Activated CD8-positive, alpha-beta memory T cell treated with anti-CD3 and anti-CD28 coated beads, Interleukin-2, amount 50 U/mL, for 24 hours (primary cell): ENCODE results near the gene PRL.

ENCODE experiments used
- DNase-seq: peaks from one replicate; pipeline ENCODE4 v3.0.0-alpha.2; 2020; ENCODE audit errors: extremely low read depth

PRL gene

GRCh38 chr6:22295145-22295544, 1.7 kb downstream of the PRL start:
- DNase-seq = no peak

DNA sequence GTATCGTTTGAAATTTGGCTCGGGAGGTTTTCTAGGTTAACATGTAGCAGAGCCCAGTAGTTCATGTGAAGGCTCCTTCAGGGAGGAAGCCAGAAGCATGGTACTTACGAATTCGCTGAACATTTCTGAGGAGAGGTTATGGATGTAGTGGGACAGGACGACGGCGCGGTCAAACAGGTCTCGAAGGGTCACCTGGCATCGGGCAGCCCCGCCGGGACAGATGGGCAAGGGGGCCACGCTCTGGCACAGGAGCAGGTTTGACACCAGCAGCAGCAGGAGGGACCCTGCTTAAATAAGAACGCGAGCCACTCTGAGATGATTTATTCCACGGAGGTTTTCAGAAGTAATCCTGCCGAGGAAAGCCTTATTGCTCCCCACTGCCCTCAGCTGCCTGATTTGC, 2.5 kb downstream of the PRL start:
- no peak for DNase-seq

DNA sequence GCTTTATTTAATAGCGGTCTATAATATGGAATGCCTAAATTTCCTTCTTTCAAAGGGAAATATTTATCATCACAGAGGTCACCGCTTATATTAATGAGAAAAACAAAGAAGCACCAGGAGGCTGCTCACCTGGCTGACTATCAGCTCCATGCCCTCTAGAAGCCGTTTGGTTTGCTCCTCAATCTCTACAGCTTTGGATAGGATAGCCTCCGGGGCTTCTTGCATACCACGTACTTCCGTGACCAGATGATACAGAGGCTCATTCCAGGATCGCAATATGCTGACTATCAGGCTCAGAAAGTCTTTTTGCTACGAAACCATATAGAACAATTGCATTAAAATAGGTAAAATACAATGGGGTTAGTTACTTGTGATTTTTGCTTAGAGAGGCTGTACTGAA, 6.8 kb downstream of the PRL start:
- no peak for DNase-seq

DNA sequence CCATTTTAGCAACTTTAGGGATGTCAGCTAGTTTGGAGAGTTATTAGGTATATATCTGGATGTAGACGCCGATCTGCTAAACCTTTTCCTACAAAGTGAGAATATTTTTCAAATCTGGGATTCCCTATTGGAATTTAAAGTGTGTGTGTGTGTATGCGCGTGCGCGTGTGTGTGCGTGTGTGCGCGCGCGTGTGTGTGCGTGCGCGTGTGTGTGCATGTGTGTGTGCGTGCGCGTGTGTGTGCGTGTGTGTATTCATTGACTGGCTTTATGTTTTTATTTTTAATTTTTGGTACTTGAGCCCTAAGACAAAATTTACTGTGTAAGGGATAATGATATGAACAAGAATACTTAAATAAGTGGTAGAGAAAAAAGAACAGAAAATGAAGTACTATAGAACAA, 8.1 kb downstream of the PRL start:
- no peak for DNase-seq

GRCh38 chr6:22284666-22285065, 12.2 kb downstream of the PRL start:
- DNase-seq = no peak

DNA sequence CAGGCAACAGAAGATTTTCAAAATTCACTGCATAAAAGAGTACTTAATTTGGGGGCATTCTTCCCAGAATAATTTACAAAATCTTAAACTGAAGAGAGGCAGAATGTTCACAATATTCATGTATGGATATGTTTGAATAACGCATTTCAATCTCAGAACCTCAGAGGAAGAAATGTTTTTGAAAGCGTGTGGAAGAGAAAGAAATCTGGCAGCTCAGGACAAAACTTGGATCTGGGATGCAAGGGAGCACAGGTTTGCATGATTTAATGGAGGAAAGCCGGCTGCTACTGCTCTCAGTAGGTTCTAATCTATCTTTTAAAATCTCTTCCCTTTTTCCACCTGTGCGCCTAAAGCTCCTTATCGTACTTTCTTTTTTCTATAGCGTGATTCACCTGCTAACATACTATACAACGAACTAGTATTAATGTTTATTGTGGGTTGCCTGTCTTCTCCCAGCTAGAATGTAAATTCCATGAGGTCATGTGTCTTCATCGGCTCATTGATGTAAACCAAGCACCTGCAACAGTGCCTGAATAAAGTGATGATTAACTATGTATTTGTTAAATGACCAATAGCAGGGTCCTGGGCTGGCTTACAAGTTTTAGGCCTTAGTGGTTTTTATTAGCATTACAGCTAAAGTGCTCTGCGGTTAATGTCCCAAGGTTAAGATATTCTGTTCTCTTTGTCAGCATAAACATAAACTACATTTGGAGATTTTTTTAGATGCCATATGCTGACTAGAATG, 15.3 kb downstream of the PRL start:
- DNase-seq = no peak

DNA sequence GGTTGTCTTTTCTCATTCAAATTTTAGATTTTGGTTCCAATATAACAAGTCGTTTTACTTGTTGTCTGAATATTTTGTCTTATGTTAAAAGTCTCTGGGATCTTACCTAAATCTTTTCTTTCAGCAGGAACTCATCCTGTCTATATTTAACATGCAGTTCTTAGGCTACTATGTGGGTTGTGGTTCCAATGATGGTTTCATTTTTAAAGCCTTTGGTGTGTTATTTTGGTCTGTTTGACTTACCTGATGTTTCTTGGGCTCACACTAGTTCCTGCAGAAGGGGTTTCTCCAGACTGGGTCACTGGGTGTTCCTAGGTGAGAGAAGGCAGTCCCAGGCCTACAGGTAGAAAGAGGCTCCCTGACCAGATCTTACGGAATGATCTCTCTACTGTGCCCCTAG, 17.4 kb downstream of the PRL start:
- no peak for DNase-seq

DNA sequence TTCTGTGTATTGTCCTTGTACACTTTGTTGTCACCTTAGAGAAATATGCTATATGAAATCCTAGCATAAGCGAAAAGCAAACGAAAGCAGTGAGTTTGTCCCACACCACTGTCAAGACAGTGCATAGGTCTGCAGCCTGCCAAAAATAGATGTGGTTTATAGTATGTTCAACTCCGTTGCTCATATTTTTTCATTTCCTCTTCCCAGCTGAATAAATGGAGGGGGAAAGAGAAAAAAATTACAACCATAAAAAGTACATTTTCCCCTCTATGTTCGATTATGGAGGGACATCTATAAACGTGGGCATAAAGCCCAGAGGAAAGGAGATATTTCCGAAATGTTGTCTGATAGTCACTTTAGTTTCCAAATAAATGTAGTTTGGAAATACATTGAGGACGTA, 25.8 kb downstream of the PRL start:
- no peak for DNase-seq

GRCh38 chr6:22263748-22264147, 33.1 kb downstream of the PRL start:
- no peak for DNase-seq

DNA sequence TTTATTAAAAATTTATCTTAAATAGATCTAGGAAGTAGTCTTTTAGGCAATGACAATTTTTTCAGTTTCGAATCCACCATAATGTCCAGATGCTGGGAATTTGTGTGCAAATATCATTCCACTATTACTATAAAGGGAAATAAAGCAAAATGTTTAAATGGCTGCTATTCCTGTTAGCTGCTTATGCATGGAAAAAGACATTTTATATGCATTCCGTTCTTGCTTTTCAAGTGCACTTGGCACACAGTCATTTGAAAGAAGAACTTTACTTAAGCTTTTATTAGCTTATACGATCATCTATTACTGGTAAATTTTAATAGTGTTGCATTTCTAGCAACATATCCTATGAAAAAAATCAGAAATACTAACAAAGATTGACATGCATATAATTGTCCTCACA, 42.0 kb downstream of the PRL start:
- no peak for DNase-seq

DNA sequence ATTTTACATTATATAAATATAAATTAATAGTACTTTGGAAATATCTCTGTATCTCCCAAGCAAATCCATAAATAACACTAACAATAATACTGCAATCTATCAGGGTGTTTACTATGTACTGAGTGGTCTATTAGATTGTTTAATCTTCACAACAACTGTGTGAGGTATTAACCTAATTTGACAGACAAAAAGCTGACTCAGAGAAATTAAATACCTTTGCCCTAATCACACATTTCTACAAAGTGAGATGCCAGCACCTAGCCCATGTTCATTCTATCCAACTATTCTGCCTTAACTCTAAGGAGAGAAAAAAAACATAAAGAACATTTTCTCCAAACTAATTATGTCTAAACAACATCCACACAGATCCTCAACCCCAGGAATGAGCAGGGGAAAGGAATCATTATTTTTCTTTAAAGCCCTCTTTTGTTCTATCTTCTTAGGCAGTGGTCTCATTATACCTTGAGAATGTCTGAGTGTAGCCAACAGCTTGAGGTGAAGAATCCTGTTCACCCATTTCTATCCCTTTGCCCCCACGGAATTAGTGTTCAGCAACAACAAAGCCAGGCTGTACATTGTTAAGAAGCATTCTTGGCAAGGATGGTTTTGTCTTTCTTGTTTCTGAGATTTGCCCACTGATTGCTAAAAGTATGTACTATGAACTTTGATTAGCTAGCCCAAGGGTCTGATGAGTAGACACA, 42.7 kb downstream of the PRL start:
- no peak for DNase-seq

DNA sequence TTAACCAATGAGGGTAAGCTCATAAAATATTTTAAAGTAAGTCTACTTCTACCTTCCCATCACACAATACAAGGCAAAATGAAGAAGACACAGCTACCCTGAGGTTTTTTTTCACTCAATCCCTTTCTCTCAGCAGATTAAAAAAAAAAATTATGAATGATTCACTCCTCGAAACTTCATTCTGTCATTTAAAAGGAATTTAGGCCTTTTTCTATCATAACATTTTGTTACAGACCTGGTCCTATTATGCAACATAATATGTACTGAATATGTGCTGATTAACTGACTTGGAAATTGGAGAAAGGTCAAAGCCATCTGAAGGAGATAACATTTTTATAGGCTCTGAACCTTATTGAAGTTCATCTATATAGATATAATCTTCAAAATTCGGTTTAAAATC, 45.5 kb downstream of the PRL start:
- no peak for DNase-seq

- no peak for DNase-seq
Observed at GRCh38 chr6:22250486-22250885, 46.4 kb downstream of the PRL start.

GRCh38 chr6:22249711-22250350, 47.0 kb downstream of the PRL start:
- no peak for DNase-seq

- no peak for DNase-seq
Observed at GRCh38 chr6:22248513-22249308, 48.1 kb downstream of the PRL start.

DNA sequence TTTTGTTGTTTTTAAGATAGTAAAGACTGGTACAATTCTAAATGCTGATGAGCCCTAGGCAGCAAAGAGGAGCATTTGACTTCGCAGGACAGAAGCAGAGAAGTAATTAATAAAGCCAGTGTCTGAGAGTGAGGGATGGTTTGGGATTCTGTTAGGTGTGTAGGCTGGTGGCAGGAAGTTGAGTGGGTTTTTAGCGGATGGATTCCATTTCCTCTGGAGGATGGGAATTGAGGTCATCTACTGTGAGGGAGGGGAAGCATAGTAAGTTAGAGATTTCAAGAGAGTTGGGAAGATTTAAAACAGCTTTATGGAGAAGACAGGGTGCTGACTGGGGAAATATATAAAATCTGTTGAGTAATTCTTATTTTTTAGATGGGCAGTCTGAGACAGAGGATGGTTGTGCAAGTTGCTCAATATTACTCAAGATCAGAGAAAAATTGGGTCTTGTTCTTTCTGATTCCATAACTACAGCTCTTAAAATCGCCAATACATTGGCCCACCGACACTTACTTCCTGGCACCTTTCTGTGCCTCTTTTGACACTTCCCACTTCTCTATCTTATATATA, 48.8 kb downstream of the PRL start:
- no peak for DNase-seq

- no peak for DNase-seq
Observed at GRCh38 chr6:22240025-22240424, 56.8 kb downstream of the PRL start.

- no peak for DNase-seq
Observed at GRCh38 chr6:22239261-22239921, 57.4 kb downstream of the PRL start.

GRCh38 chr6:22238861-22239260, 58.0 kb downstream of the PRL start:
- no peak for DNase-seq

- DNase-seq = no peak
Observed at GRCh38 chr6:22237526-22237925, 59.3 kb downstream of the PRL start.
